Omental fat pad (tissue), 4 donors: ENCODE data around the gene GSDME. TPM values are rescaled to one million over a fixed set of nuclear protein-coding genes. Genes with fewer than 3 reads are reported as not detected.

Experiments
- ATAC-seq: fragments of 150-250 bp; one replicate; pipeline ENCODE4 v1.9.1; 2016; ENCODE audit warnings: mild to moderate bottlenecking, moderate library complexity; ENCODE audit not compliant: low FRiP score
- DNase-seq: peaks from one replicate; pipeline ENCODE4 v3.0.0-alpha.2; 2019; ENCODE audit warnings: low spot score
- CTCF ChIP-seq, 3 donors: fragments of 450-650 bp; IDR thresholded peaks; one replicate each; pipeline ENCODE4 v1.5.1; 2016 to 2017; ENCODE audit warnings: antibody characterized with exemption in 3 of 3, mild to moderate bottlenecking in 3 of 3, moderate library complexity in 2 of 3
- total RNA-seq, 4 donors: library from RNA; depleted of rRNA; stranded (reverse); fragments of >200 nt; gene quantifications; one replicate each; pipeline ENCODE4 v1.1.0, GENCODE V29; 2016

The GSDME gene
- total RNA-seq, 4 donors from 2014 or later = 14.8 to 58.3 (median 30.7) TPM

- ATAC-seq (peak; percentile 15), DNase-seq (no peak)
- TF ChIP-seq CTCF (IDR thresholded peaks at IDR 0.05) = no peak
Observed at GRCh38 chr7:24734306-24734705, 23.0 kb downstream of the GSDME start.

- no peak for ATAC-seq
- TF ChIP-seq CTCF (IDR thresholded peaks at IDR 0.05) = no peak
- no peak for DNase-seq
Observed at GRCh38 chr7:24733414-24734060, 23.7 kb downstream of the GSDME start.

GRCh38 chr7:24732646-24733413 lies 24.4 kb downstream of the GSDME start:
- peak; percentile 48 for ATAC-seq
- no peak for TF ChIP-seq CTCF (IDR thresholded peaks at IDR 0.05)
- DNase-seq = no peak

GRCh38 chr7:24731313-24731712 lies 26.0 kb downstream of the GSDME start:
- TF ChIP-seq CTCF (IDR thresholded peaks at IDR 0.05) = no peak
- no peak for ATAC-seq
- DNase-seq = no peak

- no peak for DNase-seq
- ATAC-seq = no peak
- TF ChIP-seq CTCF (IDR thresholded peaks at IDR 0.05) = no peak
Observed at GRCh38 chr7:24730018-24730369, 27.3 kb downstream of the GSDME start.

GRCh38 chr7:24729365-24730017 lies 27.8 kb downstream of the GSDME start:
- DNase-seq (no peak), ATAC-seq (peak; percentile 20)

More at GRCh38 chr7:24729365-24730017, 27.8 kb downstream of the GSDME start:
- no peak for TF ChIP-seq CTCF (IDR thresholded peaks at IDR 0.05)
